PC-3 (cell line): ENCODE results near the gene LHFPL2. TPM values are rescaled to one million over a fixed set of nuclear protein-coding genes. Genes with fewer than 3 reads are reported as not detected.

ENCODE experiments used
- ATAC-seq: fragments of 200-7000 bp; cut with Tn5 transposase; 2 replicates; pipeline ENCODE4 v1.9.1; 2020; ENCODE audit warnings: mild to moderate bottlenecking, moderate library complexity
- BruUV-seq: library from RNA; stranded (reverse); fragments of 400-500 nt; replicated peaks from 2 replicates; lab custom pipeline; 2021; lab: Mats Ljungman, UMichigan
- CTCF ChIA-PET: fragments of 300-600 bp; sonication (Branson Sonifier 250); formaldehyde crosslinking; loops from one replicate; lab custom pipeline; 2022; ENCODE audit warnings: antibody characterized with exemption; lab: Charles Lee
- POLR2A ChIA-PET: fragments of 300-600 bp; sonication (Branson Sonifier 250); formaldehyde crosslinking; loops from one replicate; lab custom pipeline; 2022; ENCODE audit warnings: antibody characterized with exemption; ENCODE audit not compliant: unreplicated experiment; lab: Charles Lee
- DNase-seq: peaks from one replicate; pipeline ENCODE4 v3.0.0-alpha.2; 2015
- H2AFZ ChIP-seq: fragments of 300-600 bp; sonication (generic); 2 replicates; pipeline ENCODE4 v1.6.0; 2016; ENCODE audit warnings: antibody characterized with exemption, low read length
- H3F3A ChIP-seq: fragments of 300-600 bp; sonication (generic); one replicate; pipeline ENCODE4 v1.6.0; 2017; ENCODE audit warnings: antibody characterized with exemption, low read length, control low read depth, mild to moderate bottlenecking; ENCODE audit not compliant: unreplicated experiment
- H3K27ac ChIP-seq: fragments of 300-600 bp; sonication (generic); 2 replicates; pipeline ENCODE4 v1.5.1; 2016; ENCODE audit warnings: mild to moderate bottlenecking, low read length
- H3K27me3 ChIP-seq: fragments of 300-600 bp; sonication (generic); 2 replicates; pipeline ENCODE4 v1.6.1; 2016; ENCODE audit warnings: low read length, mixed read lengths
- H3K36me3 ChIP-seq: fragments of 300-600 bp; sonication (generic); 2 replicates; pipeline ENCODE4 v1.6.1; 2016; ENCODE audit warnings: low read depth, mixed run types, low read length, mixed read lengths
- H3K4me1 ChIP-seq: fragments of 300-600 bp; sonication (generic); 2 replicates; pipeline ENCODE4 v1.5.1; 2016; ENCODE audit warnings: low read length; ENCODE audit not compliant: insufficient read depth
- H3K4me2 ChIP-seq: fragments of 300-600 bp; sonication (generic); 2 replicates; pipeline ENCODE4 v1.6.0; 2016; ENCODE audit warnings: low read length
- H3K4me3 ChIP-seq: fragments of 300-600 bp; sonication (generic); 2 replicates; pipeline ENCODE4 v1.5.1; 2016; ENCODE audit warnings: mild to moderate bottlenecking, low read length, mixed read lengths
- H3K79me2 ChIP-seq: fragments of 300-600 bp; sonication (generic); 2 replicates; pipeline ENCODE4 v1.6.1; 2017; ENCODE audit warnings: low read length, mixed read lengths
- H3K9ac ChIP-seq: fragments of 300-600 bp; sonication (generic); 2 replicates; pipeline ENCODE4 v1.6.0; 2016; ENCODE audit warnings: mild to moderate bottlenecking, low read length
- H3K9me2 ChIP-seq: fragments of 300-600 bp; sonication (generic); replicated peaks from 2 replicates; pipeline ENCODE4 v1.6.1; 2016; ENCODE audit warnings: mixed run types, low read length, mixed read lengths
- H3K9me3 ChIP-seq: fragments of 300-600 bp; sonication (generic); 2 replicates; pipeline ENCODE4 v1.6.1; 2016; ENCODE audit warnings: low read length, mixed read lengths
- H4K20me1 ChIP-seq: fragments of 300-600 bp; sonication (generic); 2 replicates; pipeline ENCODE4 v1.6.1; 2016; ENCODE audit warnings: low read length, mixed read lengths
- CTCF ChIP-seq: fragments of 300-600 bp; sonication (generic); conservative IDR thresholded peaks from 2 replicates; pipeline ENCODE4 v1.5.1; 2017; ENCODE audit warnings: antibody characterized with exemption, low read depth, mild to moderate bottlenecking, low read length
- EZH2 ChIP-seq: fragments of 300-600 bp; sonication (generic); IDR thresholded peaks from one replicate; pipeline ENCODE4 v1.6.1; 2017; ENCODE audit warnings: antibody characterized with exemption, mild to moderate bottlenecking, low read length; ENCODE audit not compliant: unreplicated experiment
- EZH2phosphoT487 ChIP-seq: fragments of 300-600 bp; sonication (generic); IDR thresholded peaks from 2 replicates; pipeline ENCODE4 v1.6.1; 2018; ENCODE audit warnings: mild to moderate bottlenecking, antibody characterized with exemption, low read length, borderline replicate concordance
- intact Hi-C: fragments of 100-400 bp; cut with micrococcal nuclease; formaldehyde crosslinking; loops from 2 replicates; pipeline ENCODE4 v1.9.0; 2023
- total RNA-seq: library from RNA; depleted of rRNA; stranded (reverse); fragments of >200 nt; gene quantifications from 2 replicates; pipeline ENCODE4 v1.2.3, GENCODE V29; 2014

Gene LHFPL2
- total RNA-seq, 1 experiment from 2014 or later = 21.7 TPM

GRCh38 chr5:78605611-78606010 is 43.0 kb downstream of the LHFPL2 start:
- Histone ChIP-seq H3K79me2 (peaks cover 33% of the 10 kb centered on the region), H3K27ac (peak overlapping the region; percentile 85), H3K4me2 (peak overlapping the region; percentile 41), H3F3A (no peaks in the 10 kb centered on the region), H3K9me2 (no peaks in the 10 kb centered on the region), H2AFZ (no peak overlapping the region), H3K36me3 (peaks cover 5% of the 10 kb centered on the region), H3K9me3 (no peaks in the 10 kb centered on the region), H4K20me1 (no peaks in the 10 kb centered on the region), H3K4me1 (peaks cover 53% of the 10 kb centered on the region), H3K4me3 (no peak overlapping the region), H3K9ac (peak overlapping the region; percentile 52), H3K27me3 (no peaks in the 10 kb centered on the region)
- intact Hi-C loops = no loop called here
- TF ChIP-seq EZH2 (no peak), EZH2phosphoT487 (no peak), CTCF (no peak)
- peak; percentile 61 for ATAC-seq
- ChIA-PET POLR2A (no interaction called here), CTCF (no interaction called here)
- no TSS peak for BruUV-seq
- peak; percentile 64 for DNase-seq

- no peak for ATAC-seq
- BruUV-seq = no TSS peak
- Histone ChIP-seq H3F3A (no peaks in the 10 kb centered on the region), H4K20me1 (no peaks in the 10 kb centered on the region), H2AFZ (no peak overlapping the region), H3K9me2 (no peaks in the 10 kb centered on the region), H3K9me3 (no peaks in the 10 kb centered on the region), H3K4me2 (peak overlapping the region; percentile 9; the same call in 1 of the 2 replicates), H3K79me2 (peaks cover 42% of the 10 kb centered on the region), H3K4me1 (peaks cover 54% of the 10 kb centered on the region), H3K9ac (peak overlapping the region; percentile 21; the same call in 1 of the 2 replicates), H3K4me3 (no peak overlapping the region), H3K27me3 (no peaks in the 10 kb centered on the region), H3K27ac (peak overlapping the region; percentile 85), H3K36me3 (peaks cover 5% of the 10 kb centered on the region)
- ChIA-PET CTCF (no interaction called here), POLR2A (interaction anchor here (0.7 kb wide), 1 partner anchor 13 kb away, joined by 4 read pairs; no protein-coding TSS in a partner anchor)
- intact Hi-C loops = no loop called here
- no peak for DNase-seq
- TF ChIP-seq CTCF (no peak), EZH2 (no peak), EZH2phosphoT487 (no peak)
Measured at GRCh38 chr5:78604689-78605285, 43.8 kb downstream of the LHFPL2 start.

GRCh38 chr5:78603636-78604175 is 44.9 kb downstream of the LHFPL2 start:
- BruUV-seq = no TSS peak
- no peak for TF ChIP-seq EZH2phosphoT487
- TF ChIP-seq CTCF = no peak
- TF ChIP-seq EZH2 = no peak
- Histone ChIP-seq H2AFZ (no peak overlapping the region), H3K4me2 (no peak overlapping the region), H3K79me2 (peaks cover 50% of the 10 kb centered on the region), H3K9me3 (no peaks in the 10 kb centered on the region), H3F3A (no peaks in the 10 kb centered on the region), H3K36me3 (peaks cover 5% of the 10 kb centered on the region; the same call in 1 of the 2 replicates), H4K20me1 (no peaks in the 10 kb centered on the region), H3K27ac (no peak overlapping the region; the same call in 1 of the 2 replicates), H3K4me1 (peaks cover 53% of the 10 kb centered on the region), H3K9me2 (no peaks in the 10 kb centered on the region), H3K27me3 (no peaks in the 10 kb centered on the region), H3K9ac (no peak overlapping the region), H3K4me3 (no peak overlapping the region)
- ATAC-seq (no peak), DNase-seq (no peak)
- intact Hi-C loops = no loop called here
- POLR2A ChIA-PET = no interaction called here
- CTCF ChIA-PET = no interaction called here
